AG04449 (cell line): ENCODE measurements around the gene IPO5.

ENCODE experiments used
- CTCF ChIA-PET: fragments of 350-600 bp; formaldehyde crosslinking; extraction: SDS; loops from one replicate; lab custom pipeline; 2021; ENCODE audit warnings: antibody characterized with exemption; lab: Yijun Ruan, JAX
- POLR2A ChIA-PET: fragments of 400-600, 350-600 bp; formaldehyde crosslinking; extraction: SDS; loops from one replicate; lab custom pipeline; 2020; ENCODE audit warnings: antibody characterized with exemption, inconsistent platforms; lab: Yijun Ruan, JAX
- DNase-seq: peaks from one replicate; pipeline ENCODE4 v3.0.0-alpha.2; 2010; ENCODE audit warnings: low read depth, low spot score
- H3K4me3 ChIP-seq: 2 replicates; pipeline ENCODE4 v1.5.1; 2011; ENCODE audit warnings: low read depth, mild to moderate bottlenecking, control low read depth, low read length
- CTCF ChIP-seq: IDR thresholded peaks from one replicate; pipeline ENCODE4 v1.5.1; 2011; ENCODE audit warnings: mild to moderate bottlenecking, moderate library complexity, low read length, control low read depth, inconsistent platforms; ENCODE audit not compliant: insufficient read depth; ENCODE audit errors: missing control alignments

Gene IPO5

GRCh38 chr13:97975848-97976609 lies 22.6 kb downstream of the IPO5 start:
- peak overlapping the region; percentile 86 for H3K4me3 ChIP-seq
- ChIA-PET POLR2A (no interaction called here), CTCF (no interaction called here)
- no peak for DNase-seq
- TF ChIP-seq CTCF, result no peak

GRCh38 chr13:97976610-97977521 lies 23.4 kb downstream of the IPO5 start:
- DNase-seq, result no peak
- CTCF ChIA-PET, result interaction anchor here (1.0 to 3.5 kb wide), 2 partner anchors 20 to 120 kb away, joined by 3 to 32 read pairs; no protein-coding TSS in a partner anchor
- POLR2A ChIA-PET, result interaction anchor here (0.5 kb wide), 1 partner anchor 509 kb away, joined by 3 read pairs; no protein-coding TSS in a partner anchor

DNA sequence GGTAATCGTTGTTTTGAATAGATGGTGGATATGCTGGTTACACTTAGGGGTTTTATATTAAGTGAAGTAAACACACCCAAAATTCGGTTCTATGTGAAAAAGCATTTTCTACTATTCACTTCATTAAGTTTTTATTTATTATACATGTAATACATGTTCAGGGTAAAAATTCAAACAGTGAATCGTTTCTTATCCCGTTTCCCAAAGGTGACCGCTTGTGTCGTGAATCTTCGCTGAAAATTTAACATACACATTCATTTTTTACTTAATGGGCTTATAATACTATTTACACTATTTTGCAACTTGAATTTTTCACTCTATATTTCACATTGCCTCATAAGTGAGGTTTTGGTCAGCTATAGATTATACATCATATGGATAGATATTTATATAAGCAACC lies 24.5 kb downstream of the IPO5 start:
- ChIA-PET POLR2A (no interaction called here), CTCF (interaction anchor here (0.8 to 3.5 kb wide), 5 partner anchors 21 to 124 kb away, joined by 3 to 32 read pairs (median 4); no protein-coding TSS in a partner anchor)
- peak overlapping the region; percentile 86 for H3K4me3 ChIP-seq
- TF ChIP-seq CTCF, result no peak
- no peak for DNase-seq

More at GRCh38 chr13:97976610-97977521, 23.4 kb downstream of the IPO5 start:
- TF ChIP-seq CTCF, result no peak
- peak overlapping the region; percentile 86 for H3K4me3 ChIP-seq

DNA sequence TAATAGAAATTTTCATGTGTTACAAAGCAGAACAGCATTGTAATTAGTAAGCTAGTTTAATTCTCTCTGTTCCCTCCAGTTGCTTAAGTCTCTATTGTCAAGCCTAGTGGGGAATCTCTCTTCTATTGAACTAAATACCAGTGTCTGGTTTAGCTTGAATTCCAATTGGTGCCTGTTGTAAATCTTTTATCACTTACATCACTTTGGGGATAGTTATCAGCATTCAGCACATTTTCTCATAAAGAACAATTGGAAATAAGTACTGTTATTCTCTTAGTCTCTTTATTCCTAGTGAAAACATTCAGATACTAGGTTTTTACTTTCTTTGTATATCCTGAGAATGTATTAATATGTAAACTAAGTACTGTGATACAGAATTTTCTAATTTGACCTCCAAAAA lies 25.2 kb downstream of the IPO5 start:
- ChIA-PET POLR2A (no interaction called here), CTCF (interaction anchor here (0.7 to 3.5 kb wide), 5 partner anchors 11 to 124 kb away, joined by 3 to 32 read pairs (median 4); no protein-coding TSS in a partner anchor)
- peak overlapping the region; percentile 86 for H3K4me3 ChIP-seq
- TF ChIP-seq CTCF, result no peak
- DNase-seq, result no peak

DNA sequence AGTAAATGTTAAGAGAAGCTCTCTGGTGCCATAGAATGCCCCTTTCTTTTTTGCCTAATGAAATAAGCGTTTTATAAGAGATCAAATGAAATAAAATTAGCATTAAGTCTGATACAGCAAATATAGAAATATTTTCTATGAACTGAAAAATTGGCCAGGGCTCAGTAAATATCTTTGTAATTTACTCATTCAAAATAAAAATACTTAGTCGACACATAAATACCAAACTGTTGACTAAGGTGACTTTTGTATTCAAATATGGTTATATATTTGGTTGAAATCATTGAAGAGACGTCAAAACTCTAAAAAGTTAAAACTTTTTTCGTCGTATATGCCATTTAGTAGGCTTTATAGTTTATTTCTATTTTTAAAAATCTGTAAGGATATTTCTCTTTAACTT lies 25.6 kb downstream of the IPO5 start:
- POLR2A ChIA-PET, result no interaction called here
- DNase-seq, result no peak
- TF ChIP-seq CTCF, result no peak
- no peak overlapping the region; the same call in 1 of the 2 replicates for H3K4me3 ChIP-seq
- CTCF ChIA-PET, result interaction anchor here (0.7 to 3.5 kb wide), 4 partner anchors 12 to 122 kb away, joined by 3 to 32 read pairs (median 4); no protein-coding TSS in a partner anchor
